NB4 (cell line): Measurements from ENCODE around the gene DMXL2.

ENCODE experiments used
- DNase-seq: peaks from one replicate; pipeline ENCODE4 v3.0.0; 2010; ENCODE audit warnings: low read depth
- H3K4me3 ChIP-seq: one replicate; pipeline ENCODE4 v1.5.1; 2011; ENCODE audit warnings: mild to moderate bottlenecking, low read depth, low read length, moderate library complexity
- MYC ChIP-seq: IDR thresholded peaks from 2 replicates; pipeline ENCODE4 v1.6.1; 2011; ENCODE audit warnings: low read depth, low read length
- POLR2A ChIP-seq: IDR thresholded peaks from 2 replicates; pipeline ENCODE4 v1.6.1; 2011; ENCODE audit warnings: mild to moderate bottlenecking; ENCODE audit not compliant: insufficient read length; ENCODE audit errors: extremely low read depth
- TF ChIP-seq, protein P1 (sequence below): IDR thresholded peaks from one replicate; pipeline ENCODE4 v1.5.1; 2012; ENCODE audit warnings: low read depth, low read length
- TF ChIP-seq, protein P2 (sequence below): IDR thresholded peaks from 2 replicates; pipeline ENCODE4 v1.6.1; 2011; ENCODE audit warnings: low read depth, low read length

Gene DMXL2

DNA sequence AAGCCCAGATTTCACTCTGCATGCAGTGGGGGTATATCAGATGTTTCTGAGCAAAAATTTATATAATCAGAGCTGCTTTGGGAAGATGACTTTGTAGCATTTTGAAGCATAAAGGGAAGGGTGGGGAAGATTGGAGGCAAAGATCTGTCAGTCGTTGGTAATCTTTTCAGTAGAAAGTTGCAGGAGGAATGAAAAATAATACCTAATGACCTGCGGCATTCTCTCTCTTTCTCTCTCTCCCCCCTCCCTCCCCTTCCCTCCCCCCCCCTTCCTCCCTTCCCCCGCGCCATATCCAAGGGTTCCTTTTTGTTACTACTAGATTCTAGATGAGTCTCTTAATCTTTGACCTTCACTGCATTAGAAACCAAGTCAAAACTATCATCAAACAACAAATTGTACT, 1.5 kb upstream of the DMXL2 start:
- no peak for DNase-seq
- peak overlapping the region; percentile 91 for H3K4me3 ChIP-seq
- no peak for TF ChIP-seq MYC
- TF ChIP-seq, protein P1, sequence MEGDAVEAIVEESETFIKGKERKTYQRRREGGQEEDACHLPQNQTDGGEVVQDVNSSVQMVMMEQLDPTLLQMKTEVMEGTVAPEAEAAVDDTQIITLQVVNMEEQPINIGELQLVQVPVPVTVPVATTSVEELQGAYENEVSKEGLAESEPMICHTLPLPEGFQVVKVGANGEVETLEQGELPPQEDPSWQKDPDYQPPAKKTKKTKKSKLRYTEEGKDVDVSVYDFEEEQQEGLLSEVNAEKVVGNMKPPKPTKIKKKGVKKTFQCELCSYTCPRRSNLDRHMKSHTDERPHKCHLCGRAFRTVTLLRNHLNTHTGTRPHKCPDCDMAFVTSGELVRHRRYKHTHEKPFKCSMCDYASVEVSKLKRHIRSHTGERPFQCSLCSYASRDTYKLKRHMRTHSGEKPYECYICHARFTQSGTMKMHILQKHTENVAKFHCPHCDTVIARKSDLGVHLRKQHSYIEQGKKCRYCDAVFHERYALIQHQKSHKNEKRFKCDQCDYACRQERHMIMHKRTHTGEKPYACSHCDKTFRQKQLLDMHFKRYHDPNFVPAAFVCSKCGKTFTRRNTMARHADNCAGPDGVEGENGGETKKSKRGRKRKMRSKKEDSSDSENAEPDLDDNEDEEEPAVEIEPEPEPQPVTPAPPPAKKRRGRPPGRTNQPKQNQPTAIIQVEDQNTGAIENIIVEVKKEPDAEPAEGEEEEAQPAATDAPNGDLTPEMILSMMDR, result no peak
- TF ChIP-seq, protein P2, sequence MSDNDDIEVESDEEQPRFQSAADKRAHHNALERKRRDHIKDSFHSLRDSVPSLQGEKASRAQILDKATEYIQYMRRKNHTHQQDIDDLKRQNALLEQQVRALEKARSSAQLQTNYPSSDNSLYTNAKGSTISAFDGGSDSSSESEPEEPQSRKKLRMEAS, result no peak
- no peak for TF ChIP-seq POLR2A

DNA sequence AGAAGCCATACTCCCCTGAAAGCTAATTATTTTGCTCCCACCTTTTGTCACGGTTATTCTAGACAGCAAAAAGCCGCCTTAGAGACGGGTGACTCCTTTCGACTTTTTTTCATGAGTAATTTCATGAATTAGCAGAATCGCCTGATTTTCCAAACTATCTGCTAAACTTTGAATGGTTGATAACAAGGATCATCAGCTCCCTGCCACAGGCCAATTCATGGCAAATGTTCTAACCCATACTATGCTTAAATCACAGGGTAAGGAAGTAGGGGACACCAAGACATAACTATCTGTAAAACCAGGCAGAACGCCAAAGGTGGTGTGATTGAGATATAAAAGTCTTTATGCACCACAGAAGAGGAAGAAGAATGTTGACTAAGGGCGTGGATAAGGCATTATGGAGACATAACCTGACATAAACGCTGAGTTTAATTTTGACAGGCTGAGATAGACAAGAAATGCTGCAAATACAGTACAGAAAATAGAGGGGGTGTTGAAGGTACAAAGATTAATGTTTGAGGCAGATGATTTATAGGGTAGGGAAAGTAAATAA, 891 bp upstream of the DMXL2 start:
- H3K4me3 ChIP-seq, result peak overlapping the region; percentile 91
- TF ChIP-seq POLR2A, result no peak
- TF ChIP-seq, protein P2, result 0 out of 2 replicates have a peak, but pooled peaks have one; percentile 2
- peak; percentile 82 for DNase-seq

DNA sequence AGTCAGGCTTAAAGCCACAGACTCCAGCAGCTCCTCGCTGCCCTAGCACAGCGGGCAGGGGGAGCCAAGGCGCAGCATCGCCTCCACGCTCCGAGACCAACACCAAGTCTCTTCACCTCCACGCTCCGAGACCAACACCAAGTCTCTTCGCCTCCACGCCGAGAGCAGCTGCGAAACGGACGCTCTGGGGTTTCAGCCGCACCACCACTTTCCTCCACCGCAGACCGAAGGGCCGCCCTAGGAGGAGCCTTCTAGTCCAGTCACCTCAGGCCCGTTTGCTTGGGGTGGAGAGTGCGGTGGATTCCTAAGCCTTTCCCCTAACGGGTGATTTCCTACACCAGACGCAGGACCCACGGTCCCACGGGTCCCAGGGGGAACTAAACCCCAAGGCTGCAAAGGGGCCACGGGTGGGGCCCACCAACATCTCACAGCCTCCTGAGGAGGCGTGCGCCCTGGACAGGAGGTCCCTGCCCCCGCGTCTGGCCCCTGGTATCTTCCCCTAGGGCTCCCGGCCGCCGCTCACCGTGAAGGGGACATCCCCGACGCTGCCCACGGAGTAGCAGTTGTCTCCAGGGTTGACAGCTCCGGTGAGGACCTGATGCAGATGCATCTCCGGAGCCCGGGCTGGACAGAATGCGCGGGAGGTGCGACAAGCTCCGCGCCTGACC, 501 bp downstream of the DMXL2 start:
- H3K4me3 ChIP-seq, result peak overlapping the region; percentile 91
- DNase-seq, result peak; percentile 79
- TF ChIP-seq MYC (peak; percentile 52; the same call in 1 of the 2 replicates), POLR2A (no peak)
- TF ChIP-seq, protein P1, result peak; percentile 15
- TF ChIP-seq, protein P2, result peak; percentile 40; the same call in 1 of the 2 replicates

DNA sequence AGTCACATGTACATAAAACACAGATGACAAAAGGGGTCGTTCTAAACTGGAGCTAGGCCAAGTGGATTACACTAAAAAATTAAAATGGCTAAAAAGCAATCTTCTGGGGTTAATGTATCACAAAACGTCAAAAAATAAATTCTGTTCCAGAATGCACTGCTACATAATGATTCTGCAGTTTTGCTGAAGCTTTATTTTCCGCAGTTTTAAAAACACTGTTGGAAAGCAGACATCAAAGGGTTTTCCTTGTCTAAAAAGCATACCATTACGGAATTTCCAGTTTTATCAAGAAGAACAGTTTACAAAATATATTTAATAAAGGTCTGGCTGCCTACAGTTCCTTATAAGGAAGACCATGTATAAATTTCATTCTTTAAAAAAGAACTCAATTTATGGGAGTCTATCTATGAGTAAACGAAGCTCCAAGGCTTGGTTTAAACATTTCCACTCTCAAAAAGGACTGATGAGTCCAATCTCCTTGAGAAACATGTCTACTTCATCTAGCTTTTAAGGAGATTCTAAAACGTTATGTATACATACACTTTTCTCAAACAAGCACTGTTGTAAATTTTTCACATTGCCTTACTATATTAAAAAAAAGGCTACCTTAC, 1.3 kb downstream of the DMXL2 start:
- TF ChIP-seq, protein P1, result no peak
- TF ChIP-seq MYC (no peak), POLR2A (no peak)
- TF ChIP-seq, protein P2, result no peak

DNA sequence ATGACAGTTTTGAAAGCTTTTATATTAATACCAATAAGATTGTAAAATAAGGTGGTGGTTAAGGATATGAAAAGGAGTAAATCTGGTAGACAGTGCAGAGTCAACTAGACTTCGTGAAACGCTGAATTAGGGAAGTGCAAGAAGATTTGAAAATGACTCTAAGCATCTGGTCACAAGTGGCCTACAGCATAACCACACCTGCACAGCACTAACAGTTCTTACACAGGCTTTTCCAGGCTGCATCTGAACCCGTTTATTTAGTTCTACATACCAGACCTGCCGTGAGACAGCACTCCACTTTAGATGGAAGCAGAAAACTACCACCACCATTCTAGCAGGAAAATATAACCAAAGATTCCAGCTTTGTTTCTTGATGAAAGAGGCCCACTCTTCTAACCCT, 1.9 kb downstream of the DMXL2 start:
- H3K4me3 ChIP-seq, result peak overlapping the region; percentile 91
- TF ChIP-seq, protein P1, result no peak
- peak; percentile 58 for DNase-seq

More for the DNA sequence above, 1.3 kb downstream of the DMXL2 start:
- peak overlapping the region; percentile 91 for H3K4me3 ChIP-seq
- peak; percentile 28 for DNase-seq

DNA sequence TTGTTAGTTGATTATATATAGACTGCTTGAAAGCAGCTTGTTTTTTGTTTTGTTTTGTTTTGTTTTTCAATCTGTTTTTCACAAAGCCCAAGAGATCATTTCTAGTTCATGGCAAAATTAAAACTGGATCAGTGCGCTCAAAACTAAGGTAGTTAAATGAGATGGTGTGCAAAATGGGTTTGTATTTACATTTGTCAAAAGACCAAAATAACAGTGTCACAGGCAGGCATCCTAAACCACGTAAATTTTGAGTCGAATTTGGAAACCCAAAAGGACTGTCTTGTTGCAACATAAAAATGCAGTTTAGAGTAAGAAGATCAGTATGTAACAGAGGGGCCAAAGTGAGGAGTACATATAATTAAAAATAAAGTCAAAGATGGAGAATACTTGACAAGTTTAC, 2.4 kb downstream of the DMXL2 start:
- H3K4me3 ChIP-seq, result peak overlapping the region; percentile 91
- TF ChIP-seq, protein P2, result no peak
- no peak for TF ChIP-seq MYC
- TF ChIP-seq, protein P1, result no peak
- no peak for TF ChIP-seq POLR2A

More for the DNA sequence above, 2.4 kb downstream of the DMXL2 start:
- no peak for DNase-seq
